PC-3 (cell line): ENCODE results near the gene HMGXB3. TPM values are rescaled to one million over a fixed set of nuclear protein-coding genes. Genes with fewer than 3 reads are reported as not detected.

ENCODE experiments used
- ATAC-seq: fragments of 200-7000 bp; cut with Tn5 transposase; 2 replicates; pipeline ENCODE4 v1.9.1; 2020; ENCODE audit warnings: mild to moderate bottlenecking, moderate library complexity
- BruUV-seq: library from RNA; stranded (reverse); fragments of 400-500 nt; replicated peaks from 2 replicates; lab custom pipeline; 2021; lab: Mats Ljungman, UMichigan
- CTCF ChIA-PET: fragments of 300-600 bp; sonication (Branson Sonifier 250); formaldehyde crosslinking; loops from one replicate; lab custom pipeline; 2022; ENCODE audit warnings: antibody characterized with exemption; lab: Charles Lee
- POLR2A ChIA-PET: fragments of 300-600 bp; sonication (Branson Sonifier 250); formaldehyde crosslinking; loops from one replicate; lab custom pipeline; 2022; ENCODE audit warnings: antibody characterized with exemption; ENCODE audit not compliant: unreplicated experiment; lab: Charles Lee
- DNase-seq: peaks from one replicate; pipeline ENCODE4 v3.0.0-alpha.2; 2015
- H2AFZ ChIP-seq: fragments of 300-600 bp; sonication (generic); 2 replicates; pipeline ENCODE4 v1.6.0; 2016; ENCODE audit warnings: antibody characterized with exemption, low read length
- H3F3A ChIP-seq: fragments of 300-600 bp; sonication (generic); one replicate; pipeline ENCODE4 v1.6.0; 2017; ENCODE audit warnings: antibody characterized with exemption, low read length, control low read depth, mild to moderate bottlenecking; ENCODE audit not compliant: unreplicated experiment
- H3K27ac ChIP-seq: fragments of 300-600 bp; sonication (generic); 2 replicates; pipeline ENCODE4 v1.5.1; 2016; ENCODE audit warnings: mild to moderate bottlenecking, low read length
- H3K27me3 ChIP-seq: fragments of 300-600 bp; sonication (generic); 2 replicates; pipeline ENCODE4 v1.6.1; 2016; ENCODE audit warnings: low read length, mixed read lengths
- H3K36me3 ChIP-seq: fragments of 300-600 bp; sonication (generic); 2 replicates; pipeline ENCODE4 v1.6.1; 2016; ENCODE audit warnings: low read depth, mixed run types, low read length, mixed read lengths
- H3K4me1 ChIP-seq: fragments of 300-600 bp; sonication (generic); 2 replicates; pipeline ENCODE4 v1.5.1; 2016; ENCODE audit warnings: low read length; ENCODE audit not compliant: insufficient read depth
- H3K4me2 ChIP-seq: fragments of 300-600 bp; sonication (generic); 2 replicates; pipeline ENCODE4 v1.6.0; 2016; ENCODE audit warnings: low read length
- H3K4me3 ChIP-seq: fragments of 300-600 bp; sonication (generic); 2 replicates; pipeline ENCODE4 v1.5.1; 2016; ENCODE audit warnings: mild to moderate bottlenecking, low read length, mixed read lengths
- H3K79me2 ChIP-seq: fragments of 300-600 bp; sonication (generic); 2 replicates; pipeline ENCODE4 v1.6.1; 2017; ENCODE audit warnings: low read length, mixed read lengths
- H3K9ac ChIP-seq: fragments of 300-600 bp; sonication (generic); 2 replicates; pipeline ENCODE4 v1.6.0; 2016; ENCODE audit warnings: mild to moderate bottlenecking, low read length
- H3K9me2 ChIP-seq: fragments of 300-600 bp; sonication (generic); replicated peaks from 2 replicates; pipeline ENCODE4 v1.6.1; 2016; ENCODE audit warnings: mixed run types, low read length, mixed read lengths
- H3K9me3 ChIP-seq: fragments of 300-600 bp; sonication (generic); 2 replicates; pipeline ENCODE4 v1.6.1; 2016; ENCODE audit warnings: low read length, mixed read lengths
- H4K20me1 ChIP-seq: fragments of 300-600 bp; sonication (generic); 2 replicates; pipeline ENCODE4 v1.6.1; 2016; ENCODE audit warnings: low read length, mixed read lengths
- CTCF ChIP-seq: fragments of 300-600 bp; sonication (generic); conservative IDR thresholded peaks from 2 replicates; pipeline ENCODE4 v1.5.1; 2017; ENCODE audit warnings: antibody characterized with exemption, low read depth, mild to moderate bottlenecking, low read length
- EZH2 ChIP-seq: fragments of 300-600 bp; sonication (generic); IDR thresholded peaks from one replicate; pipeline ENCODE4 v1.6.1; 2017; ENCODE audit warnings: antibody characterized with exemption, mild to moderate bottlenecking, low read length; ENCODE audit not compliant: unreplicated experiment
- EZH2phosphoT487 ChIP-seq: fragments of 300-600 bp; sonication (generic); IDR thresholded peaks from 2 replicates; pipeline ENCODE4 v1.6.1; 2018; ENCODE audit warnings: mild to moderate bottlenecking, antibody characterized with exemption, low read length, borderline replicate concordance
- intact Hi-C: fragments of 100-400 bp; cut with micrococcal nuclease; formaldehyde crosslinking; loops from 2 replicates; pipeline ENCODE4 v1.9.0; 2023
- total RNA-seq: library from RNA; depleted of rRNA; stranded (reverse); fragments of >200 nt; gene quantifications from 2 replicates; pipeline ENCODE4 v1.2.3, GENCODE V29; 2014

Gene HMGXB3
- total RNA-seq, 1 experiment from 2014 or later, result 56.6 TPM

- DNase-seq (no peak), ATAC-seq (no peak)
- ChIA-PET POLR2A (no interaction called here), CTCF (no interaction called here)
- Histone ChIP-seq H3K9me3 (no peaks in the 10 kb centered on the region), H3K9ac (no peak overlapping the region), H3K36me3 (peaks cover 28% of the 10 kb centered on the region), H3K4me2 (no peak overlapping the region), H3F3A (no peaks in the 10 kb centered on the region), H4K20me1 (no peaks in the 10 kb centered on the region), H3K4me1 (peaks cover 28% of the 10 kb centered on the region), H3K9me2 (no peaks in the 10 kb centered on the region), H3K27me3 (no peaks in the 10 kb centered on the region), H3K79me2 (no peaks in the 10 kb centered on the region), H3K27ac (no peak overlapping the region), H3K4me3 (no peak overlapping the region), H2AFZ (no peak overlapping the region)
- no peak for TF ChIP-seq EZH2
- no peak for TF ChIP-seq EZH2phosphoT487
- intact Hi-C loops, result no loop called here
- no TSS peak for BruUV-seq
These were observed 56.5 kb downstream of the HMGXB3 start for GRCh38 chr5:150057052-150057451.

- no peak overlapping the region for H2AFZ ChIP-seq
- no peak overlapping the region for H3K4me3 ChIP-seq
- POLR2A ChIA-PET, result no interaction called here
- no peaks in the 10 kb centered on the region for H4K20me1 ChIP-seq
- H3K9me3 ChIP-seq, result no peaks in the 10 kb centered on the region
- CTCF ChIA-PET, result no interaction called here
- H3K4me2 ChIP-seq, result no peak overlapping the region
- TF ChIP-seq EZH2 (no peak), EZH2phosphoT487 (no peak), CTCF (no peak)
- ATAC-seq (no peak), DNase-seq (no peak)
- no peaks in the 10 kb centered on the region for H3K27me3 ChIP-seq
- no peak overlapping the region for H3K27ac ChIP-seq
- H3K79me2 ChIP-seq, result no peaks in the 10 kb centered on the region
- peaks cover 23% of the 10 kb centered on the region for H3K4me1 ChIP-seq
- intact Hi-C loops, result no loop called here
- no peak overlapping the region for H3K9ac ChIP-seq
- H3F3A ChIP-seq, result no peaks in the 10 kb centered on the region
- H3K9me2 ChIP-seq, result no peaks in the 10 kb centered on the region
- no TSS peak for BruUV-seq
- H3K36me3 ChIP-seq, result peaks cover 24% of the 10 kb centered on the region
These were observed 57.0 kb downstream of the HMGXB3 start for GRCh38 chr5:150057511-150057910.

- intact Hi-C loops, result no loop called here
- H3K79me2 ChIP-seq, result no peaks in the 10 kb centered on the region
- H3K4me1 ChIP-seq, result peaks cover 18% of the 10 kb centered on the region
- POLR2A ChIA-PET, result no interaction called here
- no peak overlapping the region for H3K27ac ChIP-seq
- peaks cover 21% of the 10 kb centered on the region for H3K36me3 ChIP-seq
- TF ChIP-seq EZH2phosphoT487 (no peak), CTCF (no peak), EZH2 (no peak)
- H4K20me1 ChIP-seq, result no peaks in the 10 kb centered on the region
- H3K9ac ChIP-seq, result no peak overlapping the region
- CTCF ChIA-PET, result no interaction called here
- no peaks in the 10 kb centered on the region for H3F3A ChIP-seq
- no peaks in the 10 kb centered on the region for H3K9me2 ChIP-seq
- no peak for DNase-seq
- ATAC-seq, result no peak
- H3K27me3 ChIP-seq, result no peaks in the 10 kb centered on the region
- H2AFZ ChIP-seq, result no peak overlapping the region
- H3K4me3 ChIP-seq, result no peak overlapping the region
- H3K9me3 ChIP-seq, result no peaks in the 10 kb centered on the region
- H3K4me2 ChIP-seq, result no peak overlapping the region
- BruUV-seq, result no TSS peak
These were observed 57.5 kb downstream of the HMGXB3 start for GRCh38 chr5:150057996-150058395.
